T-helper 2 cell treated with Interferon-gamma antibody and Interleukin-4, amounts not matched to agents 5 μg/mL and 100 μg/mL, for 36 hours (primary cell): ENCODE measurements around the gene GAB1.

Source experiments
- DNase-seq: peaks from one replicate; pipeline ENCODE4 v3.0.0; 2021; ENCODE audit warnings: low spot score
- H3K27ac Mint-ChIP-seq: one replicate; pipeline ENCODE4 v1.8.0; 2021; ENCODE audit warnings: mild to moderate bottlenecking, mixed read lengths
- H3K27me3 Mint-ChIP-seq: one replicate; pipeline ENCODE4 v1.8.0; 2021; ENCODE audit warnings: low read depth, mixed read lengths
- H3K36me3 Mint-ChIP-seq: one replicate; pipeline ENCODE4 v1.8.0; 2021; ENCODE audit warnings: low read depth, mixed read lengths
- H3K4me1 Mint-ChIP-seq: one replicate; pipeline ENCODE4 v1.8.0; 2021; ENCODE audit warnings: low read depth, mixed read lengths
- H3K4me3 Mint-ChIP-seq: one replicate; pipeline ENCODE4 v1.8.0; 2022; ENCODE audit warnings: mild to moderate bottlenecking, moderate library complexity, mixed read lengths
- H3K9me3 Mint-ChIP-seq: one replicate; pipeline ENCODE4 v1.8.0; 2021; ENCODE audit warnings: mixed read lengths

Gene GAB1

GRCh38 chr4:143311924-143312323, 24.8 kb upstream of the GAB1 start:
- Mint-ChIP-seq H3K9me3 (no peaks in the 10 kb centered on the region), H3K27ac (no peak overlapping the region)

GRCh38 chr4:143313521-143313920, 23.2 kb upstream of the GAB1 start:
- Mint-ChIP-seq H3K9me3 (no peaks in the 10 kb centered on the region), H3K4me1 (no peaks in the 10 kb centered on the region), H3K36me3 (no peaks in the 10 kb centered on the region), H3K27me3 (peaks cover 2% of the 10 kb centered on the region), H3K4me3 (no peak overlapping the region), H3K27ac (no peak overlapping the region)
- no peak for DNase-seq

More at GRCh38 chr4:143311924-143312323, 24.8 kb upstream of the GAB1 start:
- peaks cover 2% of the 10 kb centered on the region for H3K27me3 Mint-ChIP-seq
- H3K36me3 Mint-ChIP-seq, result no peaks in the 10 kb centered on the region
- H3K4me3 Mint-ChIP-seq, result no peak overlapping the region
- DNase-seq, result no peak
- no peaks in the 10 kb centered on the region for H3K4me1 Mint-ChIP-seq

- Mint-ChIP-seq H3K4me3 (no peak overlapping the region), H3K36me3 (no peaks in the 10 kb centered on the region), H3K9me3 (no peaks in the 10 kb centered on the region), H3K27me3 (peaks cover 2% of the 10 kb centered on the region), H3K27ac (no peak overlapping the region), H3K4me1 (no peaks in the 10 kb centered on the region)
- DNase-seq, result no peak
Measured at GRCh38 chr4:143313996-143314395, 22.7 kb upstream of the GAB1 start.

GRCh38 chr4:143320113-143320512, 16.6 kb upstream of the GAB1 start:
- no peak overlapping the region for H3K4me3 Mint-ChIP-seq

GRCh38 chr4:143326735-143327134, 9.9 kb upstream of the GAB1 start:
- Mint-ChIP-seq H3K27me3 (no peaks in the 10 kb centered on the region), H3K27ac (no peak overlapping the region), H3K4me1 (no peaks in the 10 kb centered on the region), H3K4me3 (no peak overlapping the region), H3K9me3 (no peaks in the 10 kb centered on the region), H3K36me3 (no peaks in the 10 kb centered on the region)
- no peak for DNase-seq

More at GRCh38 chr4:143320113-143320512, 16.6 kb upstream of the GAB1 start:
- no peaks in the 10 kb centered on the region for H3K36me3 Mint-ChIP-seq
- no peak overlapping the region for H3K27ac Mint-ChIP-seq
- no peak for DNase-seq
- H3K9me3 Mint-ChIP-seq, result no peaks in the 10 kb centered on the region
- peaks cover 13% of the 10 kb centered on the region for H3K27me3 Mint-ChIP-seq
- H3K4me1 Mint-ChIP-seq, result no peaks in the 10 kb centered on the region

- Mint-ChIP-seq H3K27me3 (peaks cover 18% of the 10 kb centered on the region), H3K27ac (no peak overlapping the region), H3K4me3 (no peak overlapping the region), H3K4me1 (no peaks in the 10 kb centered on the region), H3K9me3 (no peaks in the 10 kb centered on the region), H3K36me3 (no peaks in the 10 kb centered on the region)
- no peak for DNase-seq
Measured at GRCh38 chr4:143329985-143330384, 6.7 kb upstream of the GAB1 start.

- no peak overlapping the region for H3K27ac Mint-ChIP-seq
- H3K27me3 Mint-ChIP-seq, result peaks cover 57% of the 10 kb centered on the region
- peak overlapping the region; percentile 91 for H3K4me3 Mint-ChIP-seq
- no peaks in the 10 kb centered on the region for H3K9me3 Mint-ChIP-seq
- H3K4me1 Mint-ChIP-seq, result peaks cover 7% of the 10 kb centered on the region
- no peaks in the 10 kb centered on the region for H3K36me3 Mint-ChIP-seq
- DNase-seq, result peak; percentile 46
Measured at GRCh38 chr4:143335979-143336780, 496 bp upstream of the GAB1 start.

- Mint-ChIP-seq H3K36me3 (no peaks in the 10 kb centered on the region), H3K27me3 (peaks cover 64% of the 10 kb centered on the region), H3K9me3 (no peaks in the 10 kb centered on the region), H3K4me3 (peak overlapping the region; percentile 91), H3K4me1 (peaks cover 7% of the 10 kb centered on the region), H3K27ac (no peak overlapping the region)
- DNase-seq, result no peak
Measured at GRCh38 chr4:143337600-143338287, 1.1 kb downstream of the GAB1 start.

GRCh38 chr4:143338313-143338712, 1.6 kb downstream of the GAB1 start:
- H3K27ac Mint-ChIP-seq, result no peak overlapping the region
- DNase-seq, result no peak
- H3K27me3 Mint-ChIP-seq, result peaks cover 64% of the 10 kb centered on the region
- H3K36me3 Mint-ChIP-seq, result no peaks in the 10 kb centered on the region
- no peak overlapping the region for H3K4me3 Mint-ChIP-seq
- peaks cover 7% of the 10 kb centered on the region for H3K4me1 Mint-ChIP-seq
- no peaks in the 10 kb centered on the region for H3K9me3 Mint-ChIP-seq

GRCh38 chr4:143339497-143339896, 2.8 kb downstream of the GAB1 start:
- DNase-seq, result no peak
- no peaks in the 10 kb centered on the region for H3K9me3 Mint-ChIP-seq
- no peak overlapping the region for H3K4me3 Mint-ChIP-seq
- no peaks in the 10 kb centered on the region for H3K36me3 Mint-ChIP-seq
- peaks cover 63% of the 10 kb centered on the region for H3K27me3 Mint-ChIP-seq
- peaks cover 7% of the 10 kb centered on the region for H3K4me1 Mint-ChIP-seq
- no peak overlapping the region for H3K27ac Mint-ChIP-seq

- no peaks in the 10 kb centered on the region for H3K36me3 Mint-ChIP-seq
Measured at GRCh38 chr4:143341186-143341755, 4.6 kb downstream of the GAB1 start.

GRCh38 chr4:143343276-143343831, 6.7 kb downstream of the GAB1 start:
- no peak overlapping the region for H3K27ac Mint-ChIP-seq
- no peak for DNase-seq
- H3K27me3 Mint-ChIP-seq, result peaks cover 58% of the 10 kb centered on the region
- H3K4me1 Mint-ChIP-seq, result no peaks in the 10 kb centered on the region
- H3K4me3 Mint-ChIP-seq, result no peak overlapping the region
- H3K9me3 Mint-ChIP-seq, result no peaks in the 10 kb centered on the region
- H3K36me3 Mint-ChIP-seq, result no peaks in the 10 kb centered on the region

More at GRCh38 chr4:143341186-143341755, 4.6 kb downstream of the GAB1 start:
- no peaks in the 10 kb centered on the region for H3K9me3 Mint-ChIP-seq
- no peak for DNase-seq
- peaks cover 62% of the 10 kb centered on the region for H3K27me3 Mint-ChIP-seq
- H3K4me3 Mint-ChIP-seq, result no peak overlapping the region
- H3K27ac Mint-ChIP-seq, result no peak overlapping the region
- H3K4me1 Mint-ChIP-seq, result peaks cover 4% of the 10 kb centered on the region

GRCh38 chr4:143344041-143344440, 7.4 kb downstream of the GAB1 start:
- H3K4me3 Mint-ChIP-seq, result no peak overlapping the region
- H3K36me3 Mint-ChIP-seq, result no peaks in the 10 kb centered on the region
- no peak overlapping the region for H3K27ac Mint-ChIP-seq
- no peaks in the 10 kb centered on the region for H3K9me3 Mint-ChIP-seq
- H3K4me1 Mint-ChIP-seq, result no peaks in the 10 kb centered on the region
- no peak for DNase-seq
- peaks cover 51% of the 10 kb centered on the region for H3K27me3 Mint-ChIP-seq

GRCh38 chr4:143344774-143345173, 8.1 kb downstream of the GAB1 start:
- Mint-ChIP-seq H3K36me3 (no peaks in the 10 kb centered on the region), H3K4me3 (no peak overlapping the region), H3K27me3 (peaks cover 44% of the 10 kb centered on the region), H3K4me1 (no peaks in the 10 kb centered on the region), H3K9me3 (no peaks in the 10 kb centered on the region), H3K27ac (no peak overlapping the region)
- DNase-seq, result no peak
